Body of pancreas (tissue), 4 donors: ENCODE data around the gene PTGDS.

ENCODE experiments used
- CTCF ChIP-seq, 7 experiments: fragments of 450-650 bp in 4 of 7; fragments of 200-600 bp in 3 of 7; sonication (generic) in 3 of 7; IDR thresholded peaks; one replicate each; pipeline ENCODE4 v1.5.1; 2016 to 2019; ENCODE audit warnings: antibody characterized with exemption in 7 of 7
- POLR2A ChIP-seq, 3 donors: fragments of 450-650 bp; IDR thresholded peaks; one replicate each; pipeline ENCODE4 v1.6.1; 2016; ENCODE audit warnings: antibody characterized with exemption in 3 of 3, mild to moderate bottlenecking in 2 of 3

GRCh38 chr9:136983656-136984314 lies 6.5 kb downstream of the PTGDS start:
- TF ChIP-seq CTCF (IDR thresholded peaks at IDR 0.05), result no peak
- no peak for TF ChIP-seq POLR2A (IDR thresholded peaks at IDR 0.05)
